Keratinocyte (primary cell): Measurements from ENCODE around the gene PAX5. TPM values are rescaled to one million over a fixed set of nuclear protein-coding genes. Genes with fewer than 3 reads are reported as not detected.

Experiments
- DNase-seq: peaks from one replicate; pipeline ENCODE4 v3.0.0-alpha.2; 2011; ENCODE audit warnings: low read depth, missing footprints, low spot score
- FAIRE-seq: peaks from 2 replicates; lab custom pipeline; 2011; peaks lifted over from hg19 to GRCh38; lab: Jason Lieb, UNC
- H2AFZ ChIP-seq: 2 replicates; pipeline ENCODE4 v1.6.0; 2012; ENCODE audit warnings: low read length, control low read depth, inconsistent platforms; ENCODE audit not compliant: control insufficient read depth
- H3K27ac ChIP-seq: 2 replicates; pipeline ENCODE4 v1.5.1; 2011; ENCODE audit warnings: low read length; ENCODE audit not compliant: control insufficient read depth, insufficient read depth
- H3K27me3 ChIP-seq: 3 replicates; pipeline ENCODE4 v1.6.0; 2011; ENCODE audit warnings: low read length; ENCODE audit not compliant: control insufficient read depth, insufficient read depth; ENCODE audit errors: extremely low read depth
- H3K36me3 ChIP-seq, 2 experiments: 2 replicates in 1 of 2; 3 replicates in 1 of 2; pipeline ENCODE4 v1.5.1; 2011; ENCODE audit warnings: low read length in 2 of 2, mild to moderate bottlenecking in 1 of 2; ENCODE audit not compliant: control insufficient read depth in 2 of 2, insufficient read depth in 2 of 2; ENCODE audit errors: extremely low read depth in 1 of 2
- H3K4me1 ChIP-seq: 3 replicates; pipeline ENCODE4 v1.5.1; 2011; ENCODE audit warnings: low read length; ENCODE audit not compliant: control insufficient read depth, insufficient read depth; ENCODE audit errors: extremely low read depth
- H3K4me2 ChIP-seq: 3 replicates; pipeline ENCODE4 v1.6.0; 2011; ENCODE audit warnings: low read depth, low read length; ENCODE audit not compliant: control insufficient read depth, insufficient read depth; ENCODE audit errors: extremely low read depth
- H3K4me3 ChIP-seq, 3 experiments: fragments of 200-600 bp in 1 of 3; sonication (generic) in 1 of 3; 2 replicates in 2 of 3; 3 replicates in 1 of 3; pipeline ENCODE4 v1.5.1; 2011 to 2016; ENCODE audit warnings: low read length in 3 of 3, mild to moderate bottlenecking in 3 of 3, control low read depth in 2 of 3, inconsistent platforms in 1 of 3, low read depth in 1 of 3, mixed read lengths in 1 of 3, mixed run types in 1 of 3, moderate library complexity in 1 of 3; ENCODE audit not compliant: control insufficient read depth in 2 of 3, insufficient read depth in 2 of 3; ENCODE audit errors: extremely low read depth in 1 of 3
- H3K79me2 ChIP-seq: 2 replicates; pipeline ENCODE4 v1.6.0; 2012; ENCODE audit warnings: low read length; ENCODE audit not compliant: control insufficient read depth, insufficient read depth
- H3K9ac ChIP-seq: 3 replicates; pipeline ENCODE4 v1.6.0; 2011; ENCODE audit warnings: low read length; ENCODE audit not compliant: control insufficient read depth, insufficient read depth; ENCODE audit errors: extremely low read depth
- H3K9me1 ChIP-seq: 3 replicates; pipeline ENCODE4 v1.6.0; 2011; ENCODE audit warnings: low read length; ENCODE audit not compliant: control insufficient read depth, insufficient read depth; ENCODE audit errors: extremely low read depth
- H3K9me3 ChIP-seq: 2 replicates; pipeline ENCODE4 v1.5.1; 2012; ENCODE audit warnings: low read depth, low read length; ENCODE audit not compliant: control insufficient read depth
- H4K20me1 ChIP-seq: 3 replicates; pipeline ENCODE4 v1.6.0; 2011; ENCODE audit warnings: low read length; ENCODE audit not compliant: control insufficient read depth, insufficient read depth; ENCODE audit errors: extremely low read depth
- EZH2 ChIP-seq: IDR thresholded peaks from one replicate; pipeline ENCODE4 v1.6.1; 2012; ENCODE audit warnings: inconsistent platforms, mild to moderate bottlenecking, low read length, moderate library complexity
- dilution Hi-C: fragments of 300-500 bp; cut with MboI; formaldehyde crosslinking; loops from one replicate; pipeline ENCODE4 v1.7.0; 2020; ENCODE audit warnings: low sequenced_read_pairs; ENCODE audit not compliant: extremely low pct_ligation_motif_present
- polyA plus RNA-seq, 5 experiments: library from polyadenylated mRNA; depleted of rRNA in 3 of 5; stranded (reverse) in 3 of 5; stranded (forward) in 1 of 5; unstranded in 1 of 5; fragments of >200 nt; gene quantifications; 1 replicate in 1 of 5; 2 replicates in 3 of 5; 3 replicates in 1 of 5; pipeline versions ENCODE4 v1.2.1 to v1.2.3, GENCODE V29; 2011 to 2012; ENCODE audit warnings: missing spikeins in 2 of 5, low read depth in 1 of 5, low replicate concordance in 1 of 5
- TF ChIP-seq, protein P1 (sequence below), 3 experiments: IDR thresholded peaks in 1 of 3; conservative IDR thresholded peaks in 1 of 3; optimal IDR thresholded peaks in 1 of 3; 2 replicates in 2 of 3; 3 replicates in 1 of 3; pipeline versions ENCODE3 to v1.5.1; 2011; ENCODE audit warnings: low read length in 3 of 3, mild to moderate bottlenecking in 3 of 3, moderate library complexity in 2 of 3, control low read depth in 1 of 3, inconsistent platforms in 1 of 3; ENCODE audit not compliant: insufficient read depth in 2 of 3; ENCODE audit errors: extremely low read depth in 1 of 3

The PAX5 gene
- polyA plus RNA-seq, 1 donor (not counting 4 experiments of a cell fraction or from before 2014, with no cell fraction given) = not detected

DNA sequence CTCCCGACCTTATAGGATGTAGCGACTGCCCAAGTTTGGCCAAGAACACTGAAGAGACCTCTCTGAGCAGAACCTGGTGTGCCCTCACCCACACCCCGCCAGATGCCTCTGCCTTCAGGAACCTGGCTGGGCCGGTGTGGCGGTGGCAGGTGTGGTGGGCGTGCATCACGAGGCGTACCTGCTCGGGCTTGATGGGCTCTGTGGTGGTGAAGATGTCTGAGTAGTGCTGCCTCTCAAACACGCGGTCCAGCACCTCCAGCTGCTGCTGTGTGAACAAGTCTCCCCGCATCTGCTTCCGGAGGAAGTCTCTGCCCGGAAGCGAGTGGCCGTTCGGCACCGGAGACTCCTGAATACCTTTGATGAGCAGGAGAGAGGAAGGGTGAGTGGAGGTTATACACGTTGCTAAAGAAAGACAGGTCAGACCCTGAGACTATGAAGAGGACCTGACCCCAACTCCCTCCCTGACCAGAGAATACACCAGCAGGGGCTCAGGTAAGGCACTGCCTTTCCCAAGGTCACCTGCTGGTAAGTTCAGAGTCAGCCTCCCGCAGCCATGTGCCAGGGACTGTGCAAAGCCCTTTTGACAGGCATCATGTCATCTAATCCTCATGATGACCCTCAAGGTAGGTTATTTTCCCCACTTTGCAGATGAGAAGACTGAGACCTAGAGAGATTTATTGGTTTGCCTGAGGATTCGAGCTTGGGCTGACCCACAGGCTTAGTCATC is 67.5 kb downstream of the PAX5 start:
- no peak for TF ChIP-seq EZH2
- TF ChIP-seq, protein P1, sequence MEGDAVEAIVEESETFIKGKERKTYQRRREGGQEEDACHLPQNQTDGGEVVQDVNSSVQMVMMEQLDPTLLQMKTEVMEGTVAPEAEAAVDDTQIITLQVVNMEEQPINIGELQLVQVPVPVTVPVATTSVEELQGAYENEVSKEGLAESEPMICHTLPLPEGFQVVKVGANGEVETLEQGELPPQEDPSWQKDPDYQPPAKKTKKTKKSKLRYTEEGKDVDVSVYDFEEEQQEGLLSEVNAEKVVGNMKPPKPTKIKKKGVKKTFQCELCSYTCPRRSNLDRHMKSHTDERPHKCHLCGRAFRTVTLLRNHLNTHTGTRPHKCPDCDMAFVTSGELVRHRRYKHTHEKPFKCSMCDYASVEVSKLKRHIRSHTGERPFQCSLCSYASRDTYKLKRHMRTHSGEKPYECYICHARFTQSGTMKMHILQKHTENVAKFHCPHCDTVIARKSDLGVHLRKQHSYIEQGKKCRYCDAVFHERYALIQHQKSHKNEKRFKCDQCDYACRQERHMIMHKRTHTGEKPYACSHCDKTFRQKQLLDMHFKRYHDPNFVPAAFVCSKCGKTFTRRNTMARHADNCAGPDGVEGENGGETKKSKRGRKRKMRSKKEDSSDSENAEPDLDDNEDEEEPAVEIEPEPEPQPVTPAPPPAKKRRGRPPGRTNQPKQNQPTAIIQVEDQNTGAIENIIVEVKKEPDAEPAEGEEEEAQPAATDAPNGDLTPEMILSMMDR (optimal IDR thresholded peaks at IDR 0.05 in 1 of 3, IDR thresholded peaks at IDR 0.05 in 1 of 3, conservative IDR thresholded peaks at IDR 0.05 in 1 of 3; ENCODE audit: extremely low read depth in 1 of 3, insufficient read depth in 2 of 3, low read length in 3 of 3) = no peak
- no peaks in the 10 kb centered on the region for H4K20me1 ChIP-seq
- H3K79me2 ChIP-seq = no peaks in the 10 kb centered on the region
- H3K9me3 ChIP-seq = no peaks in the 10 kb centered on the region
- dilution Hi-C loops = no loop called here
- no peak overlapping the region for H3K4me2 ChIP-seq
- no peak overlapping the region for H3K9ac ChIP-seq
- H3K27me3 ChIP-seq = no peaks in the 10 kb centered on the region
- DNase-seq = no peak
- no peak overlapping the region for H3K4me3 ChIP-seq
- H3K9me1 ChIP-seq = no peaks in the 10 kb centered on the region
- H3K4me1 ChIP-seq = peaks cover 13% of the 10 kb centered on the region
- H3K36me3 ChIP-seq = no peaks in the 10 kb centered on the region
- H3K27ac ChIP-seq = no peak overlapping the region
- no peak overlapping the region for H2AFZ ChIP-seq
- no peak for FAIRE-seq

DNA sequence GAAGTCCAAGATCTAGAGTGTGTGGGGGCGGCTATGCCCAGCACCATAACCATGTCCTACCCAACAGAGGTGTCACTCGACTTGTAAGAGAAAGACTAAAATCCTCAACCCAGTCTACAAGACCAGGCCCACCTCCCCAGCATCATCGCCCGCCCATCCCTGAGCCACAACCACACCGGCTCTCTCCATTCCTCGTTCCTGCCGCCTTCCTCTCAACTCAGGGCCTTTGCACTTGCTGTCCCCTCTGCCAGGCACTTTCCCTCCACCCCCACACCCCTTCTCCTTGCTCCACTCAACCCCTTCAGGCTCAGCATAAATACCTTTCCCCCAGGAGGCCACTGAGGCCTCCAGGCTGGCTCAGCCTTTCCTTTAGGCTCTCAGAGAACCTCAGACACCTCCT is 69.3 kb downstream of the PAX5 start:
- Histone ChIP-seq H2AFZ (no peak overlapping the region), H3K4me1 (peaks cover 7% of the 10 kb centered on the region), H3K4me3 (no peak overlapping the region), H3K27ac (no peak overlapping the region), H3K4me2 (no peak overlapping the region), H4K20me1 (no peaks in the 10 kb centered on the region), H3K27me3 (no peaks in the 10 kb centered on the region), H3K36me3 (no peaks in the 10 kb centered on the region), H3K9me1 (no peaks in the 10 kb centered on the region), H3K9ac (no peak overlapping the region), H3K79me2 (no peaks in the 10 kb centered on the region), H3K9me3 (no peaks in the 10 kb centered on the region)
- FAIRE-seq (no peak), DNase-seq (no peak)
- TF ChIP-seq EZH2 = no peak
- TF ChIP-seq, protein P1 (optimal IDR thresholded peaks at IDR 0.05 in 1 of 3, IDR thresholded peaks at IDR 0.05 in 1 of 3, conservative IDR thresholded peaks at IDR 0.05 in 1 of 3; ENCODE audit: extremely low read depth in 1 of 3, insufficient read depth in 2 of 3, low read length in 3 of 3) = no peak
- dilution Hi-C loops = no loop called here
